HepG2 (cell line): Measurements from ENCODE around the gene MTRR. TPM values are rescaled to one million over a fixed set of nuclear protein-coding genes. Genes with fewer than 3 reads are reported as not detected.

Source experiments
- ATAC-seq: fragments of 200-7000 bp; cut with Tn5 transposase; 3 replicates; pipeline ENCODE4 v1.9.1; 2020; ENCODE audit warnings: mild to moderate bottlenecking, moderate library complexity
- BruUV-seq: library from RNA; stranded (reverse); fragments of 400-500 nt; replicated peaks from 2 replicates; lab custom pipeline; 2021; lab: Mats Ljungman, UMichigan
- CTCF ChIA-PET: fragments of 300-600 bp; formaldehyde crosslinking; extraction: SDS; loops from one replicate; lab custom pipeline; 2021; ENCODE audit warnings: low total read pairs, inconsistent platforms, low intra/inter-chr PET ratio; lab: Yijun Ruan, JAX
- POLR2A ChIA-PET: fragments of 350-600 bp; sonication (Branson Sonifier 250); formaldehyde crosslinking; loops from one replicate; lab custom pipeline; 2020; ENCODE audit warnings: antibody characterized with exemption, inconsistent platforms; lab: Yijun Ruan, JAX
- DNase-seq: peaks from one replicate; pipeline ENCODE4 v3.0.0-alpha.2; 2015; ENCODE audit warnings: low spot score
- FAIRE-seq: peaks from 3 replicates; lab custom pipeline; 2011; peaks lifted over from hg19 to GRCh38; lab: Jason Lieb, UNC
- H2AFZ ChIP-seq: one replicate; pipeline ENCODE4 v1.6.1; 2011; ENCODE audit warnings: low read length, inconsistent platforms
- H3K27ac ChIP-seq: fragments of 300-600 bp; 3 replicates; pipeline ENCODE4 v1.8.0; 2011; ENCODE audit warnings: mixed run types, mild to moderate bottlenecking, mixed read lengths, low read length, inconsistent platforms; ENCODE audit not compliant: insufficient read depth; ENCODE audit errors: extremely low read length
- H3K27me3 ChIP-seq, 2 experiments: fragments of 200-600 bp in 1 of 2; 2 replicates in 1 of 2; 3 replicates in 1 of 2; pipeline versions ENCODE4 v1.6.0 to v1.8.0; 2011; ENCODE audit warnings: low read length in 2 of 2, mild to moderate bottlenecking in 2 of 2, moderate library complexity in 2 of 2, inconsistent platforms in 1 of 2; ENCODE audit not compliant: insufficient read depth in 2 of 2, control insufficient read depth in 1 of 2
- H3K36me3 ChIP-seq, 2 experiments: fragments of 200-600 bp in 1 of 2; replicated peaks in 1 of 2; 2 replicates in 1 of 2; 3 replicates in 1 of 2; pipeline versions ENCODE4 v1.5.1 to v1.8.0; 2011; ENCODE audit warnings: low read length in 2 of 2, inconsistent platforms in 1 of 2; ENCODE audit not compliant: insufficient read depth in 2 of 2, control insufficient read depth in 1 of 2
- H3K4me1 ChIP-seq: 2 replicates; pipeline ENCODE4 v1.5.1; 2012; ENCODE audit warnings: low read length, inconsistent platforms; ENCODE audit not compliant: insufficient read depth
- H3K4me2 ChIP-seq: 2 replicates; pipeline ENCODE4 v1.6.0; 2011; ENCODE audit warnings: low read depth, low read length, inconsistent platforms
- H3K4me3 ChIP-seq, 3 experiments: fragments of 200-600 bp in 1 of 3; sonication (generic), shearing (Covaris generic) in 1 of 3; replicated peaks in 1 of 3; 2 replicates each; pipeline ENCODE4 v1.5.1; 2011 to 2016; ENCODE audit warnings: low read length in 3 of 3, inconsistent platforms in 2 of 3, low read depth in 2 of 3, mild to moderate bottlenecking in 2 of 3, control low read depth in 1 of 3, mixed read lengths in 1 of 3; ENCODE audit not compliant: insufficient read depth in 1 of 3
- H3K79me2 ChIP-seq: one replicate; pipeline ENCODE4 v1.6.1; 2011; ENCODE audit warnings: low read length, inconsistent platforms; ENCODE audit not compliant: insufficient read depth
- H3K9ac ChIP-seq: 2 replicates; pipeline ENCODE4 v1.6.0; 2011; ENCODE audit warnings: mild to moderate bottlenecking, low read depth, low read length, inconsistent platforms; ENCODE audit not compliant: insufficient read depth
- H3K9me3 ChIP-seq: 2 replicates; pipeline ENCODE4 v1.5.1; 2012; ENCODE audit warnings: mild to moderate bottlenecking, low read length
- H4K20me1 ChIP-seq: 2 replicates; pipeline ENCODE4 v1.6.0; 2011; ENCODE audit warnings: inconsistent platforms, mild to moderate bottlenecking, low read length, moderate library complexity; ENCODE audit not compliant: insufficient read depth
- ATF4 ChIP-seq, 2 experiments: fragments of 450-650 bp in 1 of 2; sonication (generic) in 1 of 2; formaldehyde crosslinking; IDR thresholded peaks; 2 replicates each; pipeline versions ENCODE4 v1.5.0 to v1.8.0; 2020 to 2022; ENCODE audit warnings: mild to moderate bottlenecking in 1 of 2, missing genetic modification reagents in 1 of 2
- CC2D1A ChIP-seq: sonication (generic); formaldehyde crosslinking; IDR thresholded peaks from 2 replicates; pipeline ENCODE4 v1.8.1; 2023; ENCODE audit warnings: mild to moderate bottlenecking, missing genetic modification reagents
- EZH2 ChIP-seq: conservative IDR thresholded peaks from 2 replicates; pipeline ENCODE4 v1.6.1; 2012; ENCODE audit warnings: mild to moderate bottlenecking, low read depth, low read length, moderate library complexity
- FOXA3 ChIP-seq: IDR thresholded peaks from 2 replicates; pipeline ENCODE4 v1.6.1; 2016; ENCODE audit warnings: missing genetic modification reagents, missing compliant biosample characterization
- FOXP1 ChIP-seq, 2 experiments: fragments of 450-650 bp in 1 of 2; IDR thresholded peaks; 2 replicates each; pipeline ENCODE4 v1.6.1; 2017 to 2018; ENCODE audit warnings: antibody characterized with exemption in 1 of 2
- MAFG ChIP-seq: sonication (generic); formaldehyde crosslinking; IDR thresholded peaks from 2 replicates; pipeline ENCODE4 v1.5.1; 2020; ENCODE audit warnings: mild to moderate bottlenecking, missing genetic modification reagents
- MEF2D ChIP-seq: sonication (generic); formaldehyde crosslinking; IDR thresholded peaks from 2 replicates; pipeline ENCODE4 v1.5.1; 2020; ENCODE audit warnings: mild to moderate bottlenecking, missing genetic modification reagents
- PBX3 ChIP-seq: sonication (generic); formaldehyde crosslinking; IDR thresholded peaks from 2 replicates; pipeline ENCODE4 v1.8.1; 2023; ENCODE audit warnings: missing genetic modification reagents, inconsistent platforms, borderline replicate concordance
- TBX2 ChIP-seq: sonication (generic); formaldehyde crosslinking; IDR thresholded peaks from 2 replicates; pipeline ENCODE4 v1.5.0; 2020; ENCODE audit warnings: missing genetic modification reagents, mild to moderate bottlenecking, borderline replicate concordance
- UBTF ChIP-seq: sonication (generic); formaldehyde crosslinking; IDR thresholded peaks from 2 replicates; pipeline ENCODE4 v1.4.0; 2020; ENCODE audit warnings: mild to moderate bottlenecking, missing genetic modification reagents
- ZBTB7B ChIP-seq: sonication (generic); formaldehyde crosslinking; IDR thresholded peaks from 2 replicates; pipeline ENCODE4 v1.4.0; 2020; ENCODE audit warnings: missing genetic modification reagents
- ZNF230 ChIP-seq: sonication (generic); formaldehyde crosslinking; IDR thresholded peaks from 2 replicates; pipeline ENCODE4 v1.4.0; 2020; ENCODE audit warnings: mild to moderate bottlenecking, missing genetic modification reagents
- ZNF296 ChIP-seq: sonication (generic); formaldehyde crosslinking; conservative IDR thresholded peaks from 2 replicates; pipeline ENCODE4 v1.5.0; 2020; ENCODE audit warnings: mild to moderate bottlenecking, missing genetic modification reagents
- ZNF33A ChIP-seq: sonication (generic); formaldehyde crosslinking; IDR thresholded peaks from 2 replicates; pipeline ENCODE4 v1.5.1; 2020; ENCODE audit warnings: missing genetic modification reagents, mild to moderate bottlenecking, moderate library complexity, borderline replicate concordance
- ZNF446 ChIP-seq: sonication (generic); formaldehyde crosslinking; IDR thresholded peaks from 2 replicates; pipeline ENCODE4 v1.5.0; 2020; ENCODE audit warnings: mild to moderate bottlenecking, missing genetic modification reagents
- ZNF556 ChIP-seq: sonication (generic); formaldehyde crosslinking; IDR thresholded peaks from 2 replicates; pipeline ENCODE4 v1.4.0; 2020; ENCODE audit warnings: mild to moderate bottlenecking, missing genetic modification reagents, borderline replicate concordance
- ZNF766 ChIP-seq: sonication (generic); formaldehyde crosslinking; IDR thresholded peaks from 2 replicates; pipeline ENCODE4 v1.5.0; 2020; ENCODE audit warnings: missing genetic modification reagents, borderline replicate concordance
- WGBS: methylation state at CpG from one replicate; pipeline ENCODE4 v1.1.6; 2017; ENCODE audit warnings: low lambda C conversion rate; 5-methylcytosine and 5-hydroxymethylcytosine counted together
- in situ Hi-C: cut with HindIII; loops from 2 replicates; pipeline ENCODE4 v1.10.0; 2017; ENCODE audit warnings: low pct_unique_long_range_greater_than_20kb; ENCODE audit not compliant: extremely low pct_ligation_motif_present
- intact Hi-C: fragments of 100-400 bp; cut with micrococcal nuclease; formaldehyde crosslinking; loops from one replicate; pipeline ENCODE4 v1.10.0; 2022; ENCODE audit not compliant: unreplicated experiment
- polyA plus RNA-seq, 8 experiments: library from polyadenylated mRNA; depleted of rRNA in 3 of 8; stranded (reverse) in 7 of 8; unstranded in 1 of 8; fragments of >200 nt; fragmentation: Illumina TruSeq in 4 of 8; extraction: Trizol in 4 of 8; gene quantifications; 2 replicates each; pipeline versions ENCODE4 v1.2.1 to v1.2.3, GENCODE V29; 2011 to 2016; ENCODE audit warnings: low read depth in 4 of 8, missing spikeins in 1 of 8, mixed read lengths in 1 of 8; ENCODE audit not compliant: insufficient read depth in 1 of 8
- total RNA-seq, 5 experiments: library from RNA; depleted of rRNA; stranded (reverse); fragments of >200 nt; fragmentation: Illumina TruSeq; extraction: Trizol; gene quantifications; 2 replicates each; pipeline ENCODE4 v1.2.3, GENCODE V29; 2016; ENCODE audit warnings: low read depth in 1 of 5
- TF ChIP-seq, protein P1 (sequence below): sonication (generic); formaldehyde crosslinking; IDR thresholded peaks from 2 replicates; pipeline ENCODE4 v1.4.0; 2020; ENCODE audit warnings: mild to moderate bottlenecking, missing genetic modification reagents

MTRR gene
- total and polyA plus RNA-seq, 2 of the 13 experiments (the other 11 are each of a cell fraction or from before 2014, with no cell fraction given) = 39.2 to 59.2 TPM

DNA sequence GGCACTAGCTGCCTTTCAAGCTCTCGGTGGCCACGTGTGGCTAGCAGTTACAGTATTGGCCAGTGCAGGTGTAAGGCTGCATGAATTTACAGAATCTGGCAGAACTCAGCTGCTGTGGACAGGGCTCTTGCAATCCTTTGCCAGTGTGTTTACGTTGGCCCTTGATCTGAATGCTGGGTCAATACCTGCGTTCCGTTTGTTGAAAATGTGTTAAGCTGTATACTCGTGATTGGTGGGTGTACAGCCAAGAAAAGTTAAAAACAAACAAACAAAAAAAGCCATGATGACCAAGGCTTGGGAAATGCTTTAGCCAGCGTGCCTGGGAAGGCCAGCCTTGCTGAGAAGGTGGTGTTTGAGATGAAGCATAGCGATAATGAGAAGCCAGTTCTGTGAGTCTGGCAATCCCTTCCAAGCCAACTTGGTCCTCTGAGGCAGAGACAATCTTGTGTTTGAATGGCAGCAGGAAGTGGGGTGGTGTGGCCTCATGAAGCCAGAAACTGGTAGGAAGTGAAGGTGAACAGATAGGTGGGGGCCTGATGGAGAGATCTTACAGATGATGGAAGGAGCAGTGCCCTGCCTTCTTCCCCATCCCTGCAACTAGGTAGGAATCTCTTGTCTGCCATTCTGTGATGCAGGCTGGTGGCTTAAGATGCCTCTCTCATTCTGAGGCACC is 17.2 kb upstream of the MTRR start:
- H3K4me1 ChIP-seq = peaks cover 25% of the 10 kb centered on the region
- no TSS peak for BruUV-seq
- WGBS = 8% methylated on average over 8 of the region's 8 CpGs
- 0 out of 2 replicates have a peak overlapping the region, but pooled peaks have one; percentile 28 for H3K9ac ChIP-seq
- peak; percentile 24 for DNase-seq
- FAIRE-seq = no peak
- ChIA-PET CTCF (no interaction called here), POLR2A (interaction anchor here (3.6 kb wide), 1 partner anchor 17 kb away, joined by 18 read pairs; the partner anchor contains the start of genes FASTKD3 and MTRR)
- H3K4me2 ChIP-seq = peak overlapping the region; percentile 81
- peak overlapping the region; percentile 12 for H2AFZ ChIP-seq
- H3K36me3 ChIP-seq = no peaks in the 10 kb centered on the region
- H3K27ac ChIP-seq = no peak overlapping the region
- H3K4me3 ChIP-seq = peak overlapping the region in 2 of 3 experiments; percentile 44 to 70; a peak in 4 of 6 replicates
- H3K9me3 ChIP-seq = no peaks in the 10 kb centered on the region
- H3K79me2 ChIP-seq = no peaks in the 10 kb centered on the region
- no peaks in the 10 kb centered on the region for H4K20me1 ChIP-seq
- intact Hi-C loops (no loop called here), in situ Hi-C loops (no loop called here)
- peak; percentile 53 for ATAC-seq
- peaks cover 3 to 10% of the 10 kb centered on the region in 2 experiments; a peak in 2 of 5 replicates for H3K27me3 ChIP-seq
- peak; percentile 37; the same call in 1 of the 2 replicates for TF ChIP-seq TBX2
- no peak for TF ChIP-seq ZBTB7B (CRISPR knock-in tag)
- 0 out of 2 replicates have a peak, but pooled peaks have one; percentile 7 for TF ChIP-seq UBTF (CRISPR knock-in tag)
- no peak for TF ChIP-seq MEF2D (CRISPR knock-in tag)
- TF ChIP-seq EZH2 = no peak
- no peak for TF ChIP-seq PBX3 (CRISPR knock-in tag)
- no peak for TF ChIP-seq ZNF556 (CRISPR knock-in tag)
- TF ChIP-seq ZNF766 (CRISPR knock-in tag) = no peak
- TF ChIP-seq ZNF446 (CRISPR knock-in tag) = no peak
- no peak for TF ChIP-seq FOXP1 (IDR thresholded peaks at IDR 0.05)
- peak; percentile 58 for TF ChIP-seq FOXP1 (CRISPR knock-in tag; IDR thresholded peaks at IDR 0.05)
- TF ChIP-seq MAFG (CRISPR knock-in tag) = no peak
- no peak for TF ChIP-seq ZNF33A (CRISPR knock-in tag)
- TF ChIP-seq, protein P1, sequence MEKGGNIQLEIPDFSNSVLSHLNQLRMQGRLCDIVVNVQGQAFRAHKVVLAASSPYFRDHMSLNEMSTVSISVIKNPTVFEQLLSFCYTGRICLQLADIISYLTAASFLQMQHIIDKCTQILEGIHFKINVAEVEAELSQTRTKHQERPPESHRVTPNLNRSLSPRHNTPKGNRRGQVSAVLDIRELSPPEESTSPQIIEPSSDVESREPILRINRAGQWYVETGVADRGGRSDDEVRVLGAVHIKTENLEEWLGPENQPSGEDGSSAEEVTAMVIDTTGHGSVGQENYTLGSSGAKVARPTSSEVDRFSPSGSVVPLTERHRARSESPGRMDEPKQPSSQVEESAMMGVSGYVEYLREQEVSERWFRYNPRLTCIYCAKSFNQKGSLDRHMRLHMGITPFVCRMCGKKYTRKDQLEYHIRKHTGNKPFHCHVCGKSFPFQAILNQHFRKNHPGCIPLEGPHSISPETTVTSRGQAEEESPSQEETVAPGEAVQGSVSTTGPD = peak; percentile 66
- no peak for TF ChIP-seq ZNF296
- TF ChIP-seq FOXA3 (CRISPR knock-in tag) = peak; percentile 59; the same call in 1 of the 2 replicates
- TF ChIP-seq ATF4 (CRISPR knock-in tag; IDR thresholded peaks at IDR 0.05) = peak in 1 of 2 experiments; percentile 7; a peak in 1 of 4 replicates
- no peak for TF ChIP-seq CC2D1A
- TF ChIP-seq ZNF230 (CRISPR knock-in tag) = no peak
